Measurements from ENCODE around the gene HOXD13. TPM values are rescaled to one million over a fixed set of nuclear protein-coding genes. Genes with fewer than 3 reads are reported as not detected.

HOXD13 gene
- total RNA-seq, 4 donors from 2014 or later, result 4.9 TPM; not detected in 3

- Histone ChIP-seq H3K27ac (peak within 1 kb of the TSS; percentile 98 to 99), H3K9me3 (no peaks in the 10 kb centered on the region), H3K36me3 (no peaks in the 10 kb centered on the region), H3K4me1 (no peaks in the 10 kb centered on the region), H3K27me3 (no peaks in the 10 kb centered on the region), H3K4me3 (peak within 1 kb of the TSS; percentile 51 to 78)
- intact Hi-C loops (cut with DNase I; ENCODE audit: low total_unique reads), result loop anchor here (10.0 kb wide), 2 partner anchors 692 to 1142 kb away; partner anchors contain the start of gene NFE2L2
- peak; percentile 81 to 92 for DNase-seq
- TF ChIP-seq CTCF (IDR thresholded peaks at IDR 0.05) (no peak), POLR2A (IDR thresholded peaks at IDR 0.05) (peak; percentile 70 to 78)
Observed at GRCh38 chr2:176122683-176123410, 30.3 kb downstream of the HOXD13 start, which contains the start of gene HOXD9. TSS of gene HOXD9 (plus strand) at chr2:176122719. CDS start at chr2:176122769, 50 bp downstream.

GRCh38 chr2:176123411-176124109 is 31.0 kb downstream of the HOXD13 start:
- Histone ChIP-seq H3K27ac (peak overlapping the region; percentile 98 to 99), H3K27me3 (no peaks in the 10 kb centered on the region), H3K4me1 (no peaks in the 10 kb centered on the region), H3K36me3 (no peaks in the 10 kb centered on the region), H3K9me3 (no peaks in the 10 kb centered on the region), H3K4me3 (peak overlapping the region; percentile 51 to 78)
- DNase-seq, result peak; percentile 31 to 60
- intact Hi-C loops (cut with DNase I; ENCODE audit: low total_unique reads), result loop anchor here (10.0 kb wide), 2 partner anchors 691 to 1141 kb away; partner anchors contain the start of gene NFE2L2
- TF ChIP-seq POLR2A (IDR thresholded peaks at IDR 0.05) (no peak), CTCF (IDR thresholded peaks at IDR 0.05) (no peak)

GRCh38 chr2:176124110-176124946 is 31.8 kb downstream of the HOXD13 start:
- Histone ChIP-seq H3K4me1 (no peaks in the 10 kb centered on the region), H3K4me3 (peak overlapping the region; percentile 51 to 78), H3K36me3 (no peaks in the 10 kb centered on the region), H3K27me3 (no peaks in the 10 kb centered on the region), H3K9me3 (no peaks in the 10 kb centered on the region), H3K27ac (peak overlapping the region; percentile 98 to 99)
- peak in 1 of 2 donors; percentile 35 for DNase-seq
- TF ChIP-seq POLR2A (IDR thresholded peaks at IDR 0.05) (no peak), CTCF (IDR thresholded peaks at IDR 0.05) (no peak)
- intact Hi-C loops (cut with DNase I; ENCODE audit: low total_unique reads), result loop anchor here (10.0 kb wide), 2 partner anchors 690 to 1140 kb away; partner anchors contain the start of gene NFE2L2

GRCh38 chr2:176124947-176125771 is 32.6 kb downstream of the HOXD13 start:
- H3K36me3 ChIP-seq, result no peaks in the 10 kb centered on the region
- no peak for TF ChIP-seq POLR2A (IDR thresholded peaks at IDR 0.05)
- no peak for TF ChIP-seq CTCF (IDR thresholded peaks at IDR 0.05)
- no peak for DNase-seq
- peak overlapping the region; percentile 98 to 99 for H3K27ac ChIP-seq
- intact Hi-C loops (cut with DNase I; ENCODE audit: low total_unique reads), result loop anchor here (5.0 to 10.0 kb wide), 3 partner anchors 512 to 1140 kb away; partner anchors contain the start of gene NFE2L2
- no peaks in the 10 kb centered on the region for H3K4me1 ChIP-seq
- no peaks in the 10 kb centered on the region for H3K27me3 ChIP-seq
- H3K4me3 ChIP-seq, result peak overlapping the region; percentile 51 to 78
- H3K9me3 ChIP-seq, result no peaks in the 10 kb centered on the region

Data from uterus (tissue), 4 donors.